ENCODE data around the gene HADHA.

GRCh38 chr2:26172189-26172870, 72.1 kb downstream of the HADHA start:
- TF ChIP-seq, protein P1, sequence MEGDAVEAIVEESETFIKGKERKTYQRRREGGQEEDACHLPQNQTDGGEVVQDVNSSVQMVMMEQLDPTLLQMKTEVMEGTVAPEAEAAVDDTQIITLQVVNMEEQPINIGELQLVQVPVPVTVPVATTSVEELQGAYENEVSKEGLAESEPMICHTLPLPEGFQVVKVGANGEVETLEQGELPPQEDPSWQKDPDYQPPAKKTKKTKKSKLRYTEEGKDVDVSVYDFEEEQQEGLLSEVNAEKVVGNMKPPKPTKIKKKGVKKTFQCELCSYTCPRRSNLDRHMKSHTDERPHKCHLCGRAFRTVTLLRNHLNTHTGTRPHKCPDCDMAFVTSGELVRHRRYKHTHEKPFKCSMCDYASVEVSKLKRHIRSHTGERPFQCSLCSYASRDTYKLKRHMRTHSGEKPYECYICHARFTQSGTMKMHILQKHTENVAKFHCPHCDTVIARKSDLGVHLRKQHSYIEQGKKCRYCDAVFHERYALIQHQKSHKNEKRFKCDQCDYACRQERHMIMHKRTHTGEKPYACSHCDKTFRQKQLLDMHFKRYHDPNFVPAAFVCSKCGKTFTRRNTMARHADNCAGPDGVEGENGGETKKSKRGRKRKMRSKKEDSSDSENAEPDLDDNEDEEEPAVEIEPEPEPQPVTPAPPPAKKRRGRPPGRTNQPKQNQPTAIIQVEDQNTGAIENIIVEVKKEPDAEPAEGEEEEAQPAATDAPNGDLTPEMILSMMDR (IDR thresholded peaks at IDR 0.05), result no peak
- no peak for TF ChIP-seq EP300 (IDR thresholded peaks at IDR 0.05; ENCODE audit: low read depth)
- no peak for TF ChIP-seq POLR2A (IDR thresholded peaks at IDR 0.05)

Measured in transverse colon (tissue), 3 donors.